Dermis blood vessel endothelial cell (primary cell): Measurements from ENCODE around the gene ZFP36L1. TPM values are rescaled to one million over a fixed set of nuclear protein-coding genes. Genes with fewer than 3 reads are reported as not detected.

Source experiments
- DNase-seq: peaks from one replicate; pipeline ENCODE4 v3.0.0; 2010
- total RNA-seq: library from RNA; depleted of rRNA; stranded (reverse); fragments of >200 nt; gene quantifications from 2 replicates; pipeline ENCODE4 v1.2.3, GENCODE V29; 2014

Gene ZFP36L1
- total RNA-seq = 72.2 and 94.7 TPM in 2 replicates

GRCh38 chr14:68792979-68793733 is at the start of gene ZFP36L1:
TSS of gene ZFP36L1 (minus strand) at chr14:68793067. CDS start at chr14:68792938, 129 bp downstream.
- DNase-seq = peak; percentile 97

DNA sequence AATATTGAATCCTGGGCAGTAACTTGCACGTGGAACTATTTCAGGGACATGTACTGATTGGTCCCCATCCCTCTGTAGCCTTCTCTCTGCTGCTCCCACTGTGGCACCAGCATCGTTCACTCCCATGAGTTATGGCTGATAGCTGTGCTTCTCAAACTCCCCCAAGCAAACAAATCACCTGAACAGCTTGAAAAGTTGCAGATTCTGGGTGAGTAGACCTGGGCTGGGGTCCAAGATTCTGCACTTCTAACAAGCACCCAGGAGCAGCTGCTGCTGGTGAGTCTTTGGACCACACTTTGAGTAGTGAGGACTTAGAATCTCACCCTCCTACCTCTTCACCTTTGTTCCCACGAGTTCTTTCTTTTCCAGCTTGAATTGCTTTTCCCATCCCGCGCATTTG is 49.4 kb upstream of the ZFP36L1 start:
- no peak for DNase-seq

DNA sequence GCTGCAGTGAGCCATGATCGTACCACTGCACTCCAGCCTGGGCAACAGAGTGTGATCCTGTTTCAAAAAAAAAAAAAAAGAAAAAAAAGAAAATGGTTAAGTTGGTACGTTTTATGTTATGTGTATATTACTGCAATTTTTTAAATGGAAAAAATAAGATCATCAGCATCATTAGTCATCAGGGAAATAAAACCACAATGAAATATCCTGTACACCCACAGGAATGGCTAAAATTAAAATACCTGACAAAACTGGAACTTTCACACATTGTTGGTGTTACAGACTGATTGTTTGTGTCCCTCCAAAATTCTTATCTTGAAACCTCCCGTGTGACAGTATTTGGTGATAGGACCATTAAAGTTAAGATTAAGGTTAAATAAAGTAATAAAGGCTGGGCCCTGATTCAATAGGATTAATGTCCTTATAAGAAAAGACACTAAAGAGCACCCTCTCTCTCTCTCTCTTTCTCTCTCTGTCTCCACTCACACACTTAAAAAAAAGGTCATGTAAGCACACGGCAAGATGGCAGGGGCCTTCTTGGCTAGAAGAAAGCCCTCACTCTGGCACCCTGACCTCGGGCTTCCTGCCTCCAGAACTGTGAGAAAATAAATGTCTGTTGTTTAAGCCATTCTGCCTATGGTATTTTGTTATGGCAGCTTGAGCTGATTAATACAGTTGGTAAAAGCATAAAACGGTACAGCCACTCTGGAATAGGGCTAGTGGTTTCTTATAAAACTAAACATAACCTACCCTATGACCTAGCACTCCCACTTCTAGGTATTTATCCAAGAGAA is 48.3 kb upstream of the ZFP36L1 start:
- DNase-seq = peak; percentile 83

DNA sequence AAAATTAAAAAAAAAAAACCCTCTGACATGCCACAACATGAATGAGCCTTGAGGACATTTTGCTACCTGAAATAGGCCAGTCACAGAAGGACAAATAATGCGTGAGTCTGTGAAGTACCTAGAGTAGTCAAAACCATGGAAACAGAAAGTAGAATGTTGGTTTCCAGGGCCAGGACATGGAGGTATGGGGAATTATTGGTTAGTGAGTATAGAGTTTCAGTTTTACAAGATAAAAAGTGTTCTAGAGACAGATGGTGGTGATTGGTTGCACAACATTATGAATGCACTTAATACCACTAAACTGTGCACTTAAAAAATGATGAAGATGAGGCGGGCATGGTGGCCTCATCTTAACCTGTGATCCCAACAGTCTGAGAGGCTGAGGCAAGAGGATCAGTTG is 47.6 kb upstream of the ZFP36L1 start:
- no peak for DNase-seq

GRCh38 chr14:68836082-68836481 is 43.2 kb upstream of the ZFP36L1 start:
- no peak for DNase-seq

GRCh38 chr14:68834816-68835215 is 41.9 kb upstream of the ZFP36L1 start:
- no peak for DNase-seq

DNA sequence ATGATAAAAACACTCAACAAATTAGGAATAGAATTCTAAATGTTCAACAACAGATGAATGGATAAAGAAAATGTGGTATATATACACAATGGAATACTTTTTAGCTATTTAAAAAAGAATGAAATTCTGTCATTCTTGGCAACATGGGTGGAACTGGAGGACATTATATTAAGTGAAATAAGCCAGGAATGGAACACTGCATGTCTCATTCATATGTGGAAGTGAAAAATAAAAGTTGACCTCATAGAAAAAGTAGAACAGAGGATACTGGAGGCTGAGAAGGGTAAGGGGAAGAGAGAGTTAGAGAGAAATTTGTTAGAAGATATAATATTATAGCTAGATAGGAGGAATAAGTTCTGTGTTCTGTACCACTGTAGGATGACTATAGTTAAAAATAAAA is 35.8 kb upstream of the ZFP36L1 start:
- no peak for DNase-seq

- DNase-seq = no peak
Observed at GRCh38 chr14:68825729-68826128, 32.9 kb upstream of the ZFP36L1 start.

DNA sequence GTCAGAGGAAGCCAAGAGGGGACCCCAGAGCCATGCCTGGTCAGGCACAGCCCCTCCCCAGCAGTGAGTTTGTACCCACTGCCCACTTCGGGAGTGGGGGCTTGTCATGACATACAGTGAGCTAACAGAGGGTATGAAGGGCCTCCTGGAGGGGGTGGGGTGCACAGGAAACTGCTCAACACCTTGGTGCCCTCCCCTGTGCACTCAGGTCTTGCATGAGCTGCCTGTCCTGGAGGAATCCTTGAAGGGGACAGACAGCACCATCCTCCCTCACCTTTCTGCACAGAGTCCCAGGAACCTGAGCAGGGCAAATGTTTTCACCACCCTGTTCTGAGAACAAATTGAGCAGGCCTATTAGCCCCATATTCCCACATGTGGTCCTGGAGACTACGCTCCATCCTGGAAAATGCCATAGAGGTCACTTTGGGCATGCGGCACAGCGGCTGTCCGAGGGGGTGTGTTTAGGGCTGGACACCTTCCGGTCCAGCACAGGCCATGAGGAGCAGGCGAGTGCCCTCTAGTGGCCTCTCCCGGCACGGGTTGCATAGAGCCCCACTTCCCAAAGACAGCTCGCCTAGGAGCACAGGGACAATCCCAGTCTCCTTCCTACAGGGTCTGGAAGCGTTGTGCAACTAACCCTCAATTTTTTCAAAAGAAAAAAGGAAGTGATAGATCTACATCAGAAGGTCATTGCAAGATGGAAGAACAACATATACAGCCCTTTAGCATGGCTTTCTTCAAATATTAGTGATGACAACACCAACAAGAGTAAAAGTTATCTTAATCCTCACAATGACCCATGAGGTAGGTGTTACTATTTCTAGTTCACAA is 31.9 kb upstream of the ZFP36L1 start:
- DNase-seq = peak; percentile 87

- DNase-seq = no peak
Observed at GRCh38 chr14:68824207-68824516, 31.3 kb upstream of the ZFP36L1 start.

GRCh38 chr14:68823434-68824206 is 30.8 kb upstream of the ZFP36L1 start:
- DNase-seq = no peak

- no peak for DNase-seq
Observed at GRCh38 chr14:68822926-68823325, 30.1 kb upstream of the ZFP36L1 start.

DNA sequence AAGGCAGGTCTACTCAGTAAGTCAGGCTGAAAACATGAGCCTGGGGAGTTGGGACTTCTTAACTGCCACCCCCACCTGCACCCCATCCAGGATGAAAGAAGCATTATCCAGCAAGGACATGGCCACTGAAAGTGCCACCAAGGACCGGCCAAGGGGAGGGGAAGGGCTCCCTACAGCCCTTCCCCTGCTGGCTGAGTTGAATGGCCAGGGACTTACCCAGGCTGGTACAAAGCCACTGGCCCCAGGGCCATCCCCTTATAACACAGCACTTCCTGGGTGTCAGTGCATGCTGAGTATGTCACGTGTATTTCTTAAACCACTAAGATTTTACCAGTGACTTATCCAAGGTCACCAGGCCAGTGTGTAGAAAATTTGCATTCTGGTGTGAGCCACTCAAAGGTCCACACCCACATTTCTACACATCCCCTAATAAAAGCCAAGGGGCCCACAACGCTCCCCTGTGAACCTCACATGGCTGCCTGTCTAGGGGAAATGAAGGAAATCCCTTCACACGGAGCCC is 29.3 kb upstream of the ZFP36L1 start:
- DNase-seq = no peak

GRCh38 chr14:68820999-68821683 is 28.3 kb upstream of the ZFP36L1 start:
- DNase-seq = no peak

DNA sequence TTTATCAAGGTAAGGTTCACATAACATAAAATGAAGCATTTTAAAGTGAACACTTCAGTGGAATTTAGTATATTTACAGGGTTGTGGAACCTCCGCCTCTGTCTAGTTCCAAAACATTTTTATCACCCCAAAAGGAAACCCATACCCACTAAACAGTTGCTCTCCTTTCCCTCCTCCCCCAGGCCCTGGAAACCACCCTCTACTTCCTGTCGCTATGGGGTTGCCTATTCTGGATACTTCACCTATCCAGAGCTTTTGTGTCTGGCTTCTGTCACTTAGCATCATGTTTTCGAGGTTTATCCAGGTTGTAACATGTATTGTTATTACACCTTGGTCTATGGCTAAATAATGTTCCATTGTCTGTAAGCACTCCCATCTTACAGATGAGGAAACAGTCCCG is 27.7 kb upstream of the ZFP36L1 start:
- no peak for DNase-seq

- DNase-seq = no peak
Observed at GRCh38 chr14:68820119-68820518, 27.3 kb upstream of the ZFP36L1 start.

- peak; percentile 39 for DNase-seq
Observed at GRCh38 chr14:68819260-68819691, 26.4 kb upstream of the ZFP36L1 start.

DNA sequence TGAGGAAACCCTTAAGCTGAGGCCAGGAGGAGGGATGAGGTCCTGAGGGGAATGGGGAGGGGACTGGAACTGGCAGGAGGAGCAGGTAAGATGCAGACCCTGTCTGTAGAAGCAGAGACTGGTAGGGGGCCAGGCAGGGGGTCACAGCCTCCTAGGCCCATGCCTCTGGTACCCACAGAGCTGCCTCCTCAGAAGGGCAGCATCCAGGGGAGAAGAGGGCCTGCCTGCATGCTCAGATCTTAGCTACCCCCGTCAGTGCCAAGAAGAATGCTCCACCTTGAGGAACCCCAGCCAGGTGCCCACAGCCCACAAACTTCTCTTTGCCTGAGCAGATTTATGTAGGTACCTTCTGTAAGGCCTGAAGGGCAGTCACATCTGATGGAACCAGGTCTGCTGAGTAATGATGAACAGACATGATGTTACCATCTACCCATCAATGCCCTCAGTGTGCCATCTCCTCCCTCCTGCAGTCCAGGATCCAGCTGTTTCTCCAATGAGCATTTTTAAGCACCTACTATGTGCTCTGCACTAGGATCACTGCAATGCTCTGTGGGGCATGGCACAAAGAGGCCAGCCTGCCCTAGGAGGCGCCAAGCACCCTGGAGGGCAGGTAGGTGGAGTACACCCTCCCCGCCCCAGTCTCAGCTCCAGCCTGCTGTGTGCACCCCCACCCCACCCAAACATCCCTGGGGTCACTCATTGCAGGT is 24.8 kb upstream of the ZFP36L1 start:
- DNase-seq = no peak

GRCh38 chr14:68816943-68817430 is 24.1 kb upstream of the ZFP36L1 start:
- DNase-seq = no peak

DNA sequence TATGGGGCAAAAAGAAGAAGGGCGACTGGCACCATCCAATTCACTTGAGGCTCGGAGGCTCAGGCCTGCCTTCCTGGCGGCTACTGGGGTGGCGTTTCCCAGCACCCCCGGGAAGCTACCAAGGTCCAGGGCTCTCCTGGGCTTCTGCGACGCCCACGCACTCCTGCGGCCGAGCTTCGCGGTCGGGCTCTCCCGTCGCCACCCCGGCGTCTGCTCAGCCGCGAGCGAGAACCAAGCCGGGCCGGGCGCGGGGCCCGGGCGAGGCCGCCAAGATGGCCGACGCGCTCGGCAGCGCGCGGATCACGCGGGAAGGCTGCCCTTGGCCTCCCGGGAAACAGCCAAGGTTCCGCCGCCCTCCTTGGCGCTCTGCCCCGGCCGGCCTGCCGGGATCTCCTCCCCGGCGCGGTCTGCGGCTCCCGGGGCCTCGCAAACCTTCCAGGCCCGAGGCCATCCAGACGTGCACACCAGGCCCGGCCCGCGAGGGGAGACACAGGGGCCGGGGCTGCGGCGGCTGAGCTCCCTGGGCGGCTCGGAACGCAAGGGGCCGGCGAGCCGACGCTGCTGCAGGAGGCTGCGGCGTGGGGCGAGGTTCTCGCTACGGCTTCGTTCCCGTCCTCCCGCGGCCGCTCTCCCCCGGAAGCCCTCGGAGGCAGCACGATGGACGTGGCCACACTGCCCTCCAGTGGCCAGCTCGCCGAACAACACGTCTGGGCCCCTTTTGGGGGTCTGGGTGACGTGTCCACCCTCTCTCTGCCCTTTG is 23.5 kb upstream of the ZFP36L1 start:
- peak; percentile 95 for DNase-seq
